HK-2 (cell line): Measurements from ENCODE around the gene HAL.
A peak's percentile ranks its signal among the peaks of the same experiment; 100 is the strongest.

Source experiments
- DNase-seq: peaks from one replicate; pipeline ENCODE4 v3.0.0-alpha.2; 2018; ENCODE audit not compliant: unreplicated experiment

HAL gene

DNA sequence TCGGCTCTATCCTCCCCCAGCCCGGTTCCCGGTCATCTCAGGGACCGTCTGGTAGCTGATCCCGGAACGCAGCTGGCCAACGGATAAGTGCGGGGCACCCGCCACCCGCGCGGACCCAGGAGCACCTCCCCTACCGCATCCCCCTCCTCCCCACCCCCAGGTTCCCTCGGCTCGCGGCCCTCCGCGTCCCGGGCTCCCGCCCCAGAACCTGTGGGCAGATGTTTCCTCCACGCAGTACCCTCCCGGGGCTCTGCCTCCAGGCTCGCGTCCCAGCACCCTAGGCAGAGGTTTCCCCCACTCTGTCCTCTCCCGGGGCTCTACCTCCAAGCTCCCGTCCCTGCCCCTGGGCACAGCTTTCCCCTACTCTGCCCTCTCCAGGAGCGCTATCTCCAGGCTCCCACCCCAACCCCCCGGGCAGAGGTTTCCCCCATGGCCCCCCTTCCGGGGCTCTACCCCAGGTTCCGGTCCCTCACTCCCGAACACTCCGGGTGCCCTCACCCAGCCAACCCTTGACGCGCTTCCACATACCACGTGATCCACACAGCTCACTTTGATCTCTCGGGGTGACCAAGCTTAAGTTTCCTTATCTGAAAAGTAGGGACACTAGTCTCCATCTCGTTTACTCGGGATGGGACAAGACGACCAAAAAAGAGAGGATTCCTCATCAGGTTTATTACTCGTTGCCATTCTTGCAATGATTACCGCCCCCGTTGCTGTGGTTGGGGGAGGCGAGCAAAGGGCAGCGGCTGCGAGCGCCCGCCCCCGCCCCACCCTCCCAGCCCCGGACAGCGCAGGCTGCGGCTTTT is 53.4 kb downstream of the HAL start, which contains the start of gene CCDC38:
CCDC38 (minus strand) TSS at position 91 of the 806 bp plus-strand sequence. CDS start 6,105 bp downstream, outside the sequence.
- DNase-seq, result peak; percentile 78

- no peak for DNase-seq
Measured at GRCh38 chr12:95942101-95942523, 54.0 kb downstream of the HAL start.

- DNase-seq, result no peak
Measured at GRCh38 chr12:95940514-95940913, 55.6 kb downstream of the HAL start.
